GM10248 (cell line): ENCODE results near the gene CARNS1.

Experiments
- CTCF ChIA-PET: fragments of 300-600 bp; sonication (Branson Sonifier 250); formaldehyde crosslinking; extraction: SDS; loops from one replicate; lab custom pipeline; 2021; ENCODE audit warnings: antibody characterized with exemption; lab: Yijun Ruan, JAX
- POLR2A ChIA-PET: fragments of 350-650 bp; sonication (Branson Sonifier 250); formaldehyde crosslinking; extraction: SDS; loops from one replicate; lab custom pipeline; 2020; ENCODE audit warnings: antibody characterized with exemption; lab: Yijun Ruan, JAX
- DNase-seq: peaks from one replicate; pipeline ENCODE4 v3.0.0; 2012; ENCODE audit errors: extremely low spot score
- CTCF ChIP-seq: IDR thresholded peaks from 2 replicates; pipeline ENCODE4 v1.5.1; 2012; ENCODE audit warnings: mild to moderate bottlenecking, low read depth; ENCODE audit errors: extremely low read depth, missing control alignments, control extremely low read depth

The CARNS1 gene

DNA sequence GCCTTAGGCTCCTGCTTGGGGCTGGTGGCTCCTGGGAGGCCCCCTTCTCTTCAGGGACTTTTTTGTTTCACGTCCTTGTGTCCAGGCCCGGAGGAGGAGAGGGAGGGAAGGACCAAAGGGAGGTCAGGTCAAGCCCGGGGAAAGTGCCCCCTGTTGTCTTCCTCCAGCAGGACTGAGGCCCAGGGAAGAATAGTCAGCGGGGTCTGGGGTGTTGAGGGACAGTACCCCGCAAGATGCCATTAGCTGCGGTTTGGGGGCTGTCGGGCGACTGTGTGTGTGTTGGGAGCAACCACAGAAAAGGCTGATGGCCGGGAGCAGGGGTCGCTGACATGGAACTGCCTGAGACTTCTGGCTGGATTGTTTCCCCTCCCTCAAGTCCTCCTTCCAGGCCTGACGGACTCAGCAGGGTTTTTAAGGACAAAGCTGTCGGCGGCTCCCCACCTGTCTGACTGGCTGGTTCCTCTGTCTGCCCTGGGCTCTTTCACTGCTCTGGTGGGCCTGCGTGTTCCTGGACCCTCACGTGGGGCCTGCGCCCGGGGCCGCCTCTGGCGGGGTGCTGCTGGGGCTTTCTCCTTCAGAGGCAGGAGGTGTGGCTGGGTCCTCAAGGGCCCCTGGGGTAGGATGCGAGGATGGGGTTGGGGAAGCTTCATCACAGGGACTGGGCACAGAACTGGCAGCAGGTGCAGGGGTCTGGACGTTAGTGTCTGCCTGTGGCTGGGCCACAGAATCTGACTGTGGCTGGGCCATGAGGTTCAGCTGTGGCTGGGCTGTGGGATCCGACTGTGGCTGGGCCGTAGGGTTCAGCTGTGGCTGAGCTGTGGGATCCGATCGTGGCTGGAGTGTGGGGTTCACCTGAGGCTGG lies 35.5 kb downstream of the CARNS1 start:
- TF ChIP-seq CTCF, result no peak
- CTCF ChIA-PET, result interaction anchor here (1.1 to 1.9 kb wide), 3 partner anchors 14 to 68 kb away, joined by 3 to 8 read pairs (median 3); partner anchors contain the start of gene PTPRCAP
- POLR2A ChIA-PET, result interaction anchor here (0.6 to 1.1 kb wide), 4 partner anchors 10 to 179 kb away, joined by 3 to 4 read pairs (median 4); partner anchors contain the start of gene TMEM134

GRCh38 chr11:67451658-67451976 lies 36.1 kb downstream of the CARNS1 start:
- TF ChIP-seq CTCF, result no peak
- ChIA-PET POLR2A (interaction anchor here (0.8 to 1.1 kb wide), 2 partner anchors 10 to 17 kb away, joined by 3 read pairs; partner anchors contain the start of gene TMEM134), CTCF (no interaction called here)
- DNase-seq, result no peak

More for the DNA sequence above, 35.5 kb downstream of the CARNS1 start:
- DNase-seq, result no peak

DNA sequence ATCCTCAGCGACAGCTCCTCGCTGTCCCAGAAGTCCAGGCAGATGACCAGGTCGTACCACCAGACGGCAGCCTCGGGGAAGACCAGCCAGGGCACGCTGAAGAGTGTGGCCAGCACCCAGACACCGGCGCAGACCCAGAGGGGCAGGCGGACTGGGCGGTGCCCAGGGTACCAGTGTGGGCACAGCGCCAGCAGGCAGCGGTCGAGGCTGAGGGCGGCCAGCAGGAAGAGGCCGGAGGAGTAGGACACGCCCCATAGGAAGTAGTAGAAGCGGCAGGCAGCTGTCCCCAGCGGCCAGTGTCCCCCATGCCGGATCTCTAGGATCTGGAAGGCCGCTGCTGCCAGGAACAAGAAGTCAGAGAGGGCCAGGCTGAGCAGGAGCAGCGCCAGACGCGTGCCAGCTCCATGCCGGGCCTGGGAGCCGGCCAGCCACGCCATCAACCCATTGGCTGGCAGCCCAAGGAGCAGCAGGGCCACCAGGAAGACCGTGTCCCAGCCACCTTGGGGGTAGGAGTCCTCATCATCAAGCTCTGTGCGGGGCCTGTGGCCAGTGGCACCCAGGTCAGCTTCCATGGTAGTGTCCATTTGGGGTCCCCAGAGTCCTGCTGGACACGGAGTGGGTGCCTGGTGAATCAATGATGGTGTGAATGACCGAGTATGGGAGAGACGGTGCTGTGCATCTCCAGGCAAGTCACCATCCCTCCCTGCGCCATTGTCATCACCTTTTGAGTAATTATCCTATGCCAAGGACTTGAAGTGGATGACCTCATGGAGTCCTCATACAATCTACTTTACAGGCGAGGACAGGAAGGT lies 36.9 kb downstream of the CARNS1 start, which contains the start of gene GPR152:
Gene GPR152, minus strand, starts transcription at position 589 of the 812 bp plus-strand sequence. Its CDS starts 5 bp downstream, at position 584.
- ChIA-PET POLR2A (interaction anchor here (0.8 to 1.1 kb wide), 3 partner anchors 11 to 38 kb away, joined by 3 read pairs; partner anchors contain the start of gene TMEM134), CTCF (no interaction called here)
- no peak for TF ChIP-seq CTCF
- no peak for DNase-seq

GRCh38 chr11:67453816-67454732 lies 38.6 kb downstream of the CARNS1 start:
- no peak for TF ChIP-seq CTCF
- DNase-seq, result no peak
- ChIA-PET POLR2A (interaction anchor here (0.5 kb wide), 1 partner anchor 23 kb away, joined by 6 read pairs; no protein-coding TSS in a partner anchor), CTCF (interaction anchor here (1.1 kb wide), 1 partner anchor 103 kb away, joined by 3 read pairs; no protein-coding TSS in a partner anchor)

DNA sequence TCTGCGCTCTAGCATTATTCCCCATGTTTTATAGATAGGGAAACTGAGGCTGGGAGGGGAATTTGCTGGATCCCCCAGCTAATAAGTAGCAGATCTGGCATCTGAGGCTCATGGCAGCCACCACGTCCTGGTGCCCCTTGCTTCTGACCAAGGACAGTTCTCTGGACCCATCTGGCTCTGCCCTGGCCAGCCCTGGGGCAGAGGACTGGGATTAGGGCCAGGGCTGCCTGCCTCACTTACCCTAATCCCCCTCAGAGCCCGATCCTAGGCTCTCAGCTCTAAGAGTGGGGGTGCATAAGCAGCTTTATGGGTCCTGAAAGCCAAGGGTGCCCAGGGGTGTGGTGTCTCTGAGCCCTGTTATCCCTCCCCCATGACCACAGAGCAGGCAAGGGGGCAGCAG lies 39.6 kb downstream of the CARNS1 start, which contains the start of gene CABP4:
Gene CABP4, plus strand, starts transcription at position 301 of the 400 bp plus-strand sequence. Its CDS starts 70 bp downstream, at position 371.
- no peak for TF ChIP-seq CTCF
- ChIA-PET CTCF (interaction anchor here (1.0 to 1.1 kb wide), 2 partner anchors 10 to 104 kb away, joined by 3 read pairs; no protein-coding TSS in a partner anchor), POLR2A (interaction anchor here (0.5 kb wide), 1 partner anchor 24 kb away, joined by 6 read pairs; no protein-coding TSS in a partner anchor)
- no peak for DNase-seq
